Measurements from ENCODE around the gene DNPH1. TPM values are rescaled to one million over a fixed set of nuclear protein-coding genes. Genes with fewer than 3 reads are reported as not detected.

Gene DNPH1
- total and polyA plus RNA-seq, 11 donors: 18.9 to 63.7 (median 29.7) TPM

DNA sequence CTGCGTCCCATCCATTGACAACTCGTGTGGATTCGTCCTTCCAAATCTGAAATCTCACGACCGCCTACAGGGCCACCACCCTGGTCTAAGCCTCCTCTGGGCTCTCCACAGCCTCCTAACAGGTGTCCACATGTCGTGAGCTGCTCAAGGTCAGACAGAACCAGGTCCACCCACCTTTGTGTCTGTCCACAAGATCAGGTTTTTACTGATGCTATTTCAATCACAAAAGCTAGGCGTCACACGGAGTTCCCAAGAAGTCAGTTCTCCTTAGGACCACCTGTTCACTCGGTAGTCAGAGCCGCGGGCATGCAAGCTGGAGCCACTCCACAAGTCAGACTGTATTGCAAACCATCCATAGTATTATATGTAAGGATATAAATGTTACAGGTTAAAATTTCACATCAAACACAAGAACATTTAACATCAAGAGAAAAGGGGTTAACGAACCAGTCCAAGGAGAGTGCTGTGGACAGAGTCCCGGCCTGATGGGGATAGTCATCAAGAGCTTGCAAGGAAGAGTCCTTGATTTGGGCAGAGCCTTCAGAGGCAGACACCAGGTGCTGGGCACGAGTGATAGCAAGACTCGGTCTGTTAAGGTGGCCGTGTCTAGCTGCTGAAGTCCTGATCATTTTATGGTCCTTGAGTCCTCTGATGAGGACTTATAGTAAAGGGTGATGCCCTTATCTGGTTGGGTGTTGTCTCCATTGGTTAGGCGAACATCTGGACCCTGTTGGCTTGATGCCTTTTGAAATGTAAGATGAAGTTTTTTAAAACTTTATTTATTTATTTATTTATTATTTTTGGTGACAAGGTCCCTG is 731 bp upstream of the DNPH1 start:
- H3K27me3 ChIP-seq: peaks cover 0 to 2% (median 0%) of the 10 kb centered on the region in 9 donors
- H3K27ac ChIP-seq: peak overlapping the region in 2 of 12 donors; percentile 17 to 78
- DNase-seq (no peak), ATAC-seq (no peak)
- H3K36me3 ChIP-seq: peaks cover 0 to 4% (median 0%) of the 10 kb centered on the region in 9 donors
- intact Hi-C loops (cut with DNase I): loop anchor here in 1 of 10 donors (5.0 kb wide), 1 partner anchor 48 kb away; the partner anchor contains the start of gene CUL9
- H3K4me1 ChIP-seq: peaks cover 0 to 26% (median 0%) of the 10 kb centered on the region in 12 donors
- peak overlapping the region in 9 of 12 donors; percentile 50 to 79 (median 65) for H3K4me3 ChIP-seq
- TF ChIP-seq, protein P1, sequence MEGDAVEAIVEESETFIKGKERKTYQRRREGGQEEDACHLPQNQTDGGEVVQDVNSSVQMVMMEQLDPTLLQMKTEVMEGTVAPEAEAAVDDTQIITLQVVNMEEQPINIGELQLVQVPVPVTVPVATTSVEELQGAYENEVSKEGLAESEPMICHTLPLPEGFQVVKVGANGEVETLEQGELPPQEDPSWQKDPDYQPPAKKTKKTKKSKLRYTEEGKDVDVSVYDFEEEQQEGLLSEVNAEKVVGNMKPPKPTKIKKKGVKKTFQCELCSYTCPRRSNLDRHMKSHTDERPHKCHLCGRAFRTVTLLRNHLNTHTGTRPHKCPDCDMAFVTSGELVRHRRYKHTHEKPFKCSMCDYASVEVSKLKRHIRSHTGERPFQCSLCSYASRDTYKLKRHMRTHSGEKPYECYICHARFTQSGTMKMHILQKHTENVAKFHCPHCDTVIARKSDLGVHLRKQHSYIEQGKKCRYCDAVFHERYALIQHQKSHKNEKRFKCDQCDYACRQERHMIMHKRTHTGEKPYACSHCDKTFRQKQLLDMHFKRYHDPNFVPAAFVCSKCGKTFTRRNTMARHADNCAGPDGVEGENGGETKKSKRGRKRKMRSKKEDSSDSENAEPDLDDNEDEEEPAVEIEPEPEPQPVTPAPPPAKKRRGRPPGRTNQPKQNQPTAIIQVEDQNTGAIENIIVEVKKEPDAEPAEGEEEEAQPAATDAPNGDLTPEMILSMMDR (IDR thresholded peaks at IDR 0.05): no peak
- no peak for TF ChIP-seq POLR2A (IDR thresholded peaks at IDR 0.05)
- no peaks in the 10 kb centered on the region for H3K9me3 ChIP-seq
- WGBS, 4 donors: 76 to 82% (median 78%) methylated on average over 17 of the region's 17 CpGs

- ATAC-seq: no peak
- WGBS, 4 donors: 91 to 93% (median 93%) methylated on average over 11 of the region's 11 CpGs
- intact Hi-C loops (cut with DNase I): loop anchor here in 1 of 10 donors (5.0 kb wide), 1 partner anchor 44 kb away; the partner anchor contains the start of gene CUL9
Observed at GRCh38 chr6:43226192-43226851, 3.0 kb downstream of the DNPH1 start.

DNA sequence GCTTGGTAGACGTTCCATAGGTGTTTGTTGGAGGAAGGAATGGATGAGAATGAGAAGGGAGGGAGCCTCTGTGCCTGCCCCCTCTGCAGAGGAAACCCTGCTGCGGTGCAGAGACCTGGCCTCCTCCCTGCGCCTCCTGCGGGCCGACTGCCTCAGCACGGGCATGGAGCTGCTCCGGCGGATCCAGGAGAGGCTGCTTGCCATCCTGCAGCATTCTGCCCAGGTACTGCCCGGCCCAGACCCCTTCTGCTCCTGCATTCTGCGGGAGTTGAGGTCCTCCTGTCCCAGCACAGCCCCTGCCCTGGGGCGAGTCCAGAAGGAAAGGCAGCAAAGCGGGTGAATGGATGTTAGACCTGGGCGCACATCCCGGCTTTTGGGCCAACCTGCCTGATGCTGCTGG is 6.1 kb downstream of the DNPH1 start:
- Histone ChIP-seq H3K27ac (no peak overlapping the region), H3K4me1 (peaks cover 0 to 29% (median 0%) of the 10 kb centered on the region in 12 donors), H3K36me3 (peaks cover 0 to 31% (median 18%) of the 10 kb centered on the region in 9 donors), H3K9me3 (no peaks in the 10 kb centered on the region), H3K27me3 (no peaks in the 10 kb centered on the region), H3K4me3 (no peak overlapping the region)
- 88 to 96% (median 91%) methylated on average over 8 to 14 of the region's 14 CpGs for WGBS, 4 donors
- ATAC-seq: no peak
- intact Hi-C loops (cut with DNase I): no loop called here
- TF ChIP-seq POLR2A (IDR thresholded peaks at IDR 0.05): no peak
- TF ChIP-seq, protein P1 (IDR thresholded peaks at IDR 0.05): no peak
- DNase-seq: peak in 2 of 5 donors; percentile 18 to 61

More at GRCh38 chr6:43226192-43226851, 3.0 kb downstream of the DNPH1 start:
- no peaks in the 10 kb centered on the region for H3K9me3 ChIP-seq
- no peak for TF ChIP-seq POLR2A (IDR thresholded peaks at IDR 0.05)
- TF ChIP-seq, protein P1 (IDR thresholded peaks at IDR 0.05): no peak
- no peak overlapping the region for H3K4me3 ChIP-seq
- DNase-seq: peak in 1 of 5 donors; percentile 9
- H3K36me3 ChIP-seq: peaks cover 0 to 20% (median 13%) of the 10 kb centered on the region in 9 donors
- H3K4me1 ChIP-seq: peaks cover 0 to 40% (median 0%) of the 10 kb centered on the region in 12 donors
- no peaks in the 10 kb centered on the region for H3K27me3 ChIP-seq
- no peak overlapping the region for H3K27ac ChIP-seq
